ENCODE data around the gene ST3GAL5. TPM values are rescaled to one million over a fixed set of nuclear protein-coding genes. Genes with fewer than 3 reads are reported as not detected.

The ST3GAL5 gene
- total RNA-seq, 1 donor from 2014 or later: 12.9 TPM

DNA sequence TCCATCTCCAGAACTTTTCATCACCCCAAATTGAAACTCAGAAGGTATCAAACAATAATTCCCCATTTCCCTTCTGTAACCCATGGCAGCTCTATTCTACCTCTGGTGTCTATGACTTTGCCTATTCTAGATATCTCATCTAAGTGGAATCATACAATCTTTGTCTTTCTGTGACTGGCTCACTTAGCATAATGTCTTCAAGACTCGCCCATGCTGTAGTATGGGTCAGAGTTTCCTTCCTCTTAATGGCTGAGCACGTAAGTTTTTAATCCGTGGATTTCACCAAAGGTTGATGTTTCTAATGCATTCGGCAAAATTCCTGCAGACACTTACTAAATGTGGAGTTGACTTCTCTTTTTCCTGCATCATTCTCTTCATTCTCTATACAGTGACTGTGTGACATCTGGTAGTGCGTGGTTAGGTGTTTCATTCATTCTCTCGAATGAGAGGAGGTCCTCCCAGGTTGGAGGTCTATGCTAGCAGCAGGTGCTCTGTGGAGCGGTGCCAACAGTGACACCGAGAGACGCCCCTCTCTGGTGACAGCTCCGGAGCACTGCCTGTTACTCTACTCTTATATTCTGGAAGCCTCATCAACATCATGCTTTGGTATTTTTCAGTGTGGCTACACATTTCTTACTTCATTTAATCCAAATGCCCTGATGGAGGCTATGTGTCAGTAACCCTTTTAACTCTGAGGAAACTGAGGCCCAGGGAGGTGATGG is 84.9 kb downstream of the ST3GAL5 start:
- Mint-ChIP-seq H3K4me1 (ENCODE audit: unreplicated experiment) (peaks cover 3% of the 10 kb centered on the region), H3K27ac (no peak overlapping the region), H3K27me3 (peaks cover 3% of the 10 kb centered on the region), H3K4me3 (no peak overlapping the region), H3K36me3 (no peaks in the 10 kb centered on the region), H3K9me3 (peaks cover 5% of the 10 kb centered on the region)
- TF ChIP-seq, protein P1, sequence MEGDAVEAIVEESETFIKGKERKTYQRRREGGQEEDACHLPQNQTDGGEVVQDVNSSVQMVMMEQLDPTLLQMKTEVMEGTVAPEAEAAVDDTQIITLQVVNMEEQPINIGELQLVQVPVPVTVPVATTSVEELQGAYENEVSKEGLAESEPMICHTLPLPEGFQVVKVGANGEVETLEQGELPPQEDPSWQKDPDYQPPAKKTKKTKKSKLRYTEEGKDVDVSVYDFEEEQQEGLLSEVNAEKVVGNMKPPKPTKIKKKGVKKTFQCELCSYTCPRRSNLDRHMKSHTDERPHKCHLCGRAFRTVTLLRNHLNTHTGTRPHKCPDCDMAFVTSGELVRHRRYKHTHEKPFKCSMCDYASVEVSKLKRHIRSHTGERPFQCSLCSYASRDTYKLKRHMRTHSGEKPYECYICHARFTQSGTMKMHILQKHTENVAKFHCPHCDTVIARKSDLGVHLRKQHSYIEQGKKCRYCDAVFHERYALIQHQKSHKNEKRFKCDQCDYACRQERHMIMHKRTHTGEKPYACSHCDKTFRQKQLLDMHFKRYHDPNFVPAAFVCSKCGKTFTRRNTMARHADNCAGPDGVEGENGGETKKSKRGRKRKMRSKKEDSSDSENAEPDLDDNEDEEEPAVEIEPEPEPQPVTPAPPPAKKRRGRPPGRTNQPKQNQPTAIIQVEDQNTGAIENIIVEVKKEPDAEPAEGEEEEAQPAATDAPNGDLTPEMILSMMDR (conservative IDR thresholded peaks at IDR 0.05): no peak
- peak; percentile 15 for DNase-seq (ENCODE audit: extremely low spot score, unreplicated experiment)

DNA sequence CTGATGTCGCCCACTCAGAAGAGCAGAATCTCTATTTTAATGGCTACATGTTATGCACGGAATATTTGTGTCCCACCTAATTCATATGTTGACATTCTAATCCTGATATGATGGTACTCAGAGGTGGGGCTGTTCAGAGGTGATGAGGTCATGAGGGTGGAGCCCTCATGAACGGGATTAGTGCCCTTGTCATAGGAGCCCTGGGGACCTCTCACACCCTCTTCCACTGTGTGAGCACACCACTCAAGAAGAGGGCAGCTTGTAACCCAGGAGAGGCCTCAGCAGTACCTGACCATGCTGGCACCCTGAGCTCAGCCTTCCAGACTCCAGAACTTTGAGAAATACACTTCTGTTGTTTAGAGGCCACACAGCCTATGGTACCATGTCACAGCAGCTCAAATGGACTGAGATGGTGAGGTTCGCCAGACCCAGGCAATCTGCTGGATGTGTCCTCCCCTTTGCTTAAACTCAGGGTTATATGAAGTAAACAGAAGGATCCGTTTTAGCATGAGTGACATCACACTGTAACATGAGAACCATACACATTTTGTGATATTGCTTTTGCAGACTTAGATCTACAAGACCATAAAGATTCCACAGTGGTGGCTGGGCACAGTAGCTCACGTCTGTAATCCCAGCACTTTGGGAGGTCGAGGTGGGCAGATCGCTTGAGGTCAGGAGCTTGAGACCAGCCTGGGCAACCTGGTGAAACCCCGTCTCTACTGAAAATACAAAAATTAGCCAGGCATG is 86.3 kb downstream of the ST3GAL5 start:
- peak; percentile 43 for DNase-seq (ENCODE audit: extremely low spot score, unreplicated experiment)
- no peak overlapping the region for H3K4me3 Mint-ChIP-seq

DNA sequence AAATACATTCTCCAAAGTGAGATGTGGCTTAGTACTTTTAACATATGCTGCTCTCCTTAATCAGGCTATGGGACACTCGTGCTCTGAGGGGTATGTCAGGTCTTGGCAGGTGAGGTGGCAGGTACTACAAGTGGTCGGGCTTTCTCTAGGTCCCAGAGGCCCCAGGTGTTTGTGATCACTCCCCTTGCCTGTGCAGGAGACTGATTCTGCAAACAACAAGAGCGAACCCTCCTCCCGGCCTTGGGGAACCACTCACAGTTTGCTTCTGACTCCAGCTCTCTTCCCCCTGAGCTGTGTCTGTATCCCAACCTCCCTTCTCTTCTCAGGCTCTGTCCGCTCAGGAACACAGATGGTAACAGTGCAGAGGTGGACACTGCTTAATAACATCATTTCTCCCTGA is 86.9 kb downstream of the ST3GAL5 start:
- Mint-ChIP-seq H3K4me3 (no peak overlapping the region), H3K4me1 (ENCODE audit: unreplicated experiment) (peaks cover 11% of the 10 kb centered on the region), H3K9me3 (peaks cover 5% of the 10 kb centered on the region), H3K27ac (no peak overlapping the region), H3K36me3 (no peaks in the 10 kb centered on the region), H3K27me3 (peaks cover 9% of the 10 kb centered on the region)
- TF ChIP-seq, protein P1 (conservative IDR thresholded peaks at IDR 0.05): no peak
- DNase-seq (ENCODE audit: extremely low spot score, unreplicated experiment): peak; percentile 45

More for the DNA sequence above, 86.3 kb downstream of the ST3GAL5 start:
- Mint-ChIP-seq H3K27me3 (peaks cover 6% of the 10 kb centered on the region), H3K27ac (no peak overlapping the region), H3K9me3 (peaks cover 5% of the 10 kb centered on the region), H3K4me1 (ENCODE audit: unreplicated experiment) (peaks cover 4% of the 10 kb centered on the region), H3K36me3 (no peaks in the 10 kb centered on the region)
- TF ChIP-seq, protein P1 (conservative IDR thresholded peaks at IDR 0.05): no peak

DNA sequence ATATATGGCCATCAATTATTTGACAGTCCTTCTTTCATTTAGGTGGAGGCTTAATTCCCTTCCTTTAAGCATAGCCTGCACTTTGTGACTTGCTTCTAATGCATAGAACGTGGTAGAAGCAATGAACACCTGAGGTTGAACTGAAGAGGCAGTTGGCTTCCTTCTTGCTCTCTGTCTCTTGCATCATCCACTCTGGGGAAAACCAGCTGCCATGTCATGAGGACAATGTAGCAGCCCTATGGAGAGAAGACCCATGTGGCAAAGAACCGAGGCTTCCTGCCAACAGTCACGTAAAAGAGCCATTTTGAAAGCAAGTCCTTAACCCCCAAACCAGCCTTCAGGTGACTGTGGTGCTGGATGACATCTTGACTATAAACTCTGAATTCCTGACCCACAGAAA is 88.2 kb downstream of the ST3GAL5 start:
- TF ChIP-seq, protein P1 (conservative IDR thresholded peaks at IDR 0.05): no peak
- no peak overlapping the region for H3K27ac Mint-ChIP-seq
- H3K9me3 Mint-ChIP-seq: no peaks in the 10 kb centered on the region
- H3K4me3 Mint-ChIP-seq: no peak overlapping the region
- DNase-seq (ENCODE audit: extremely low spot score, unreplicated experiment): no peak
- H3K27me3 Mint-ChIP-seq: peaks cover 9% of the 10 kb centered on the region
- no peaks in the 10 kb centered on the region for H3K36me3 Mint-ChIP-seq
- H3K4me1 Mint-ChIP-seq (ENCODE audit: unreplicated experiment): peaks cover 19% of the 10 kb centered on the region

DNA sequence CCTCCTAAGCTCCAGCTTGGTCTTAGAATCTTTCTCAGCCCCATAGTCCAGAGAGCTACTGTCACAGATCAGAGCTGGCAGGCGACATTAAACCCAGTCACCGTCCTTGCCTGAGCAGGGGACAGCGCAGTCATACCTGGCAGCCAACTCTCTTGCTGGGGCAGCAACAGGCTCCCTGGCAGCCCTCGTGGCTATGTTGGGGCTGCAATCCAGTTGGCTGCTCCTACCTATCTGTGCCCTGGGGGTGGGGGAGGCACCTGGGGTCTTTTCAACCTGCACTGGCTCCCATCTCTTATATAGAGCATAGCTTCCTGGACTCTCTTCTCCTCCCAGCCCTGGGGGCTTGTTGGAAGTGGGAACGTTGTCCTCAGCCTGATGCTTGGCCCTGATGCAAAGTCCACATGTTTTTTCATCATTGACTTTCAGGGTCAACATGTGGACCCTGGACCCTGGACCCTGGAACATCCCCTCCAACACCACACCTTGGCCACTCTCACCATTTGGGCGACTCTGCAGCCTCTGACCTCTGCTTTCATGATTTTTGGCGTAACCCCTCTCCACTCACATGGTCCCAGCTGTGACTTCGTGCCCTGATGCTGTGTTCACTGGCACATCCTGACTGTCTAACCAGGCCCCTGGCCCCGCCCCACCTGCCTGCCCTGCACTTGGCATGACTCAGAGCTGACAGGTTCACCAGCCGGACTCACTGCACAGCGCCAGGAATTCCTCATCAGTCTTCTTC is 89.4 kb downstream of the ST3GAL5 start:
- DNase-seq (ENCODE audit: extremely low spot score, unreplicated experiment): no peak
- no peaks in the 10 kb centered on the region for H3K36me3 Mint-ChIP-seq
- peaks cover 28% of the 10 kb centered on the region for H3K4me1 Mint-ChIP-seq (ENCODE audit: unreplicated experiment)
- H3K27me3 Mint-ChIP-seq: peaks cover 9% of the 10 kb centered on the region
- TF ChIP-seq, protein P1 (conservative IDR thresholded peaks at IDR 0.05): no peak
- no peaks in the 10 kb centered on the region for H3K9me3 Mint-ChIP-seq
- H3K27ac Mint-ChIP-seq: no peak overlapping the region
- no peak overlapping the region for H3K4me3 Mint-ChIP-seq

All from type B pancreatic cell (in vitro differentiated cells).